Measurements from ENCODE around the gene TSPAN12.

TSPAN12 gene

DNA sequence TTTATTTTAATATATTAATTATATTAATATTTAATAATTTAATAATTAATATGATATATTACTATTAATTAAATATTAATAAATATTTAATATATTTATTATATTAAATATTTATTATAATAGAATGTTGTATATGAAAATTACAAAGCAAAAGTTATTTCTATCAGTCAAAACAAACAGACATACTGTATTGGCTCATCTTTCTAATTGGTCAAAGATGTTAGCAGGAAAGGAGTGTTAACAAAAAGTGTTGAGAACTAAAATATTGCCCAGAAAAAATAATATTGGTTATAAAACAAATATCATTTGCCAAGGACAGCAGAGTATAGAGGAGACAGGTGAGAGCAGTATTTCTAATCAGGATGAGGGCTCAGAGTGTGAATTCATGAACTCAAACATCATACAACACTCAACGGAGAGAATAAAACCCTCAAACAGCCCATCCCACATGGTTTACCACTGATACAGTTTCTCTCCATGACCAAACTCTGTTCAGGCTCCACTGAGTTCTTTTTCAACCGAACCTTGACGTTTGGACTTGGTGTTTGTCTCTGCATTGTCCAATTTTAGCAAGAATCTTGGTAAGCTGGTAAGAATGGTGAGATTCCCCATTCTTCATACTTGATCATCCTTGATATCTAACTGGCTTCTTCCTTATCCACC lies 58.0 kb downstream of the TSPAN12 start:
- Histone ChIP-seq H2BK12ac (ENCODE audit: low read length) (no peak overlapping the region), H3K79me1 (ENCODE audit: low read depth, low read length) (no peaks in the 10 kb centered on the region), H2BK5ac (ENCODE audit: low read length) (no peak overlapping the region), H3K4ac (ENCODE audit: low read length) (no peak overlapping the region), H3K4me2 (ENCODE audit: insufficient read depth, low read length, poor library complexity, severe bottlenecking) (no peak overlapping the region), H4K8ac (ENCODE audit: low read depth, low read length) (no peak overlapping the region), H3K18ac (ENCODE audit: low read length) (no peak overlapping the region), H3K4me1 (ENCODE audit: control insufficient read depth in 2 of 2, insufficient read depth in 1 of 2, low read depth in 1 of 2, low read length in 2 of 2) (no peaks in the 10 kb centered on the region), H4K91ac (ENCODE audit: low read depth, low read length, poor library complexity) (no peak overlapping the region), H2BK15ac (ENCODE audit: low read length) (no peak overlapping the region), H2BK120ac (ENCODE audit: low read depth, low read length) (no peak overlapping the region), H3K23ac (ENCODE audit: low read depth, low read length, poor library complexity) (no peak overlapping the region), H3K9ac (ENCODE audit: low read depth, low read length, poor library complexity) (no peak overlapping the region), H2AFZ (ENCODE audit: low read length) (no peak overlapping the region), H3K9me3 (replicated peaks in 1 of 2; ENCODE audit: control insufficient read depth in 2 of 2, insufficient read depth in 1 of 2, low read depth in 1 of 2, low read length in 2 of 2) (peaks cover 0 to 8% of the 10 kb centered on the region in 2 donors), H3K27ac (replicated peaks; ENCODE audit: low read length) (no peak overlapping the region), H2AK5ac (ENCODE audit: low read depth, low read length) (no peak overlapping the region), H3K27me3 (ENCODE audit: control insufficient read depth in 3 of 3, insufficient read depth in 3 of 3, low read depth in 1 of 3, low read length in 3 of 3) (no peaks in the 10 kb centered on the region), H3K36me3 (replicated peaks in 1 of 2; ENCODE audit: control insufficient read depth in 2 of 2, insufficient read depth in 2 of 2, low read length in 2 of 2) (peaks cover 3 to 18% of the 10 kb centered on the region in 2 donors), H3K4me3 (ENCODE audit: low read length in 2 of 2) (no peak overlapping the region), H3K14ac (ENCODE audit: low read length) (no peak overlapping the region)
- no CpG with 5 or more reads among the region's 3 CpGs for WGBS, 2 donors (ENCODE audit: extremely low coverage in 2 of 2, insufficient read length in 2 of 2, insufficient replicate concordance in 1 of 2)
- no peak for DNase-seq (ENCODE audit: low spot score)

DNA sequence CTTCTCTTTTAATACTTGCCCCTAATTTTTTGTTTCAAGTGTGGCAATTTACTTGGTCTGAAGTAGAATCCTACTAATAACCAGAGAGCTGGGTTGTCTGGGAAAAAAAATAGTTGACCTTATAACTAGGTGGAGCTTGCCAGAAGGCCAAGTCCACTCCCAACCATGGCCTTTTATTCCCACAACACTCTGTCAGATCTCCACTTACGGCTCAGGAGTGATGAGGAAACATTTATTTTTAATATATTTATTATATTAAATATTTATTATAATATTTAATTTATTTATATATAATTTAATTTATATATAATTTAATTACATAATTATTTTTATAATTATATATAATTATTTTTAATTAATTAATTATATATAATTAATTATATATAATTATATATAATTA lies 58.8 kb downstream of the TSPAN12 start:
- Histone ChIP-seq H3K27ac (replicated peaks; ENCODE audit: low read length) (no peak overlapping the region), H3K27me3 (ENCODE audit: control insufficient read depth in 3 of 3, insufficient read depth in 3 of 3, low read depth in 1 of 3, low read length in 3 of 3) (no peaks in the 10 kb centered on the region), H3K4me1 (ENCODE audit: control insufficient read depth in 2 of 2, insufficient read depth in 1 of 2, low read depth in 1 of 2, low read length in 2 of 2) (no peaks in the 10 kb centered on the region), H3K18ac (ENCODE audit: low read length) (no peak overlapping the region), H4K8ac (ENCODE audit: low read depth, low read length) (no peak overlapping the region), H2AK5ac (ENCODE audit: low read depth, low read length) (no peak overlapping the region), H3K4me3 (ENCODE audit: low read length in 2 of 2) (no peak overlapping the region), H3K23ac (ENCODE audit: low read depth, low read length, poor library complexity) (no peak overlapping the region), H2AFZ (ENCODE audit: low read length) (no peak overlapping the region), H3K36me3 (replicated peaks in 1 of 2; ENCODE audit: control insufficient read depth in 2 of 2, insufficient read depth in 2 of 2, low read length in 2 of 2) (peaks cover 3 to 10% of the 10 kb centered on the region in 2 donors), H3K79me1 (ENCODE audit: low read depth, low read length) (no peaks in the 10 kb centered on the region), H3K4ac (ENCODE audit: low read length) (no peak overlapping the region), H2BK15ac (ENCODE audit: low read length) (no peak overlapping the region), H2BK120ac (ENCODE audit: low read depth, low read length) (no peak overlapping the region), H3K14ac (ENCODE audit: low read length) (no peak overlapping the region), H3K4me2 (ENCODE audit: insufficient read depth, low read length, poor library complexity, severe bottlenecking) (no peak overlapping the region), H4K91ac (ENCODE audit: low read depth, low read length, poor library complexity) (no peak overlapping the region), H2BK5ac (ENCODE audit: low read length) (no peak overlapping the region), H3K9me3 (replicated peaks in 1 of 2; ENCODE audit: control insufficient read depth in 2 of 2, insufficient read depth in 1 of 2, low read depth in 1 of 2, low read length in 2 of 2) (peaks cover 0 to 8% of the 10 kb centered on the region in 2 donors), H3K9ac (ENCODE audit: low read depth, low read length, poor library complexity) (no peak overlapping the region), H2BK12ac (ENCODE audit: low read length) (no peak overlapping the region)
- DNase-seq (ENCODE audit: low spot score), result no peak
- WGBS, 2 donors (ENCODE audit: extremely low coverage in 2 of 2, insufficient read length in 2 of 2, insufficient replicate concordance in 1 of 2), result no CpG with 5 or more reads among the region's 1 CpG

GRCh38 chr7:120797026-120797645 lies 60.8 kb downstream of the TSPAN12 start:
- no peak for DNase-seq (ENCODE audit: low spot score)
- Histone ChIP-seq H3K4me2 (ENCODE audit: insufficient read depth, low read length, poor library complexity, severe bottlenecking) (no peak overlapping the region), H4K8ac (ENCODE audit: low read depth, low read length) (no peak overlapping the region), H3K14ac (ENCODE audit: low read length) (no peak overlapping the region), H3K18ac (ENCODE audit: low read length) (no peak overlapping the region), H2AK5ac (ENCODE audit: low read depth, low read length) (no peak overlapping the region), H3K4me3 (ENCODE audit: low read length in 2 of 2) (no peak overlapping the region), H2BK120ac (ENCODE audit: low read depth, low read length) (no peak overlapping the region), H3K4me1 (ENCODE audit: control insufficient read depth in 2 of 2, insufficient read depth in 1 of 2, low read depth in 1 of 2, low read length in 2 of 2) (no peaks in the 10 kb centered on the region), H2BK12ac (ENCODE audit: low read length) (no peak overlapping the region), H2BK5ac (ENCODE audit: low read length) (no peak overlapping the region), H2AFZ (ENCODE audit: low read length) (no peak overlapping the region), H3K27ac (replicated peaks; ENCODE audit: low read length) (no peak overlapping the region), H3K9me3 (replicated peaks in 1 of 2; ENCODE audit: control insufficient read depth in 2 of 2, insufficient read depth in 1 of 2, low read depth in 1 of 2, low read length in 2 of 2) (peaks cover 0 to 8% of the 10 kb centered on the region in 2 donors), H3K23ac (ENCODE audit: low read depth, low read length, poor library complexity) (no peak overlapping the region), H4K91ac (ENCODE audit: low read depth, low read length, poor library complexity) (no peak overlapping the region), H3K9ac (ENCODE audit: low read depth, low read length, poor library complexity) (no peak overlapping the region), H2BK15ac (ENCODE audit: low read length) (no peak overlapping the region), H3K4ac (ENCODE audit: low read length) (no peak overlapping the region), H3K79me1 (ENCODE audit: low read depth, low read length) (no peaks in the 10 kb centered on the region), H3K36me3 (replicated peaks in 1 of 2; ENCODE audit: control insufficient read depth in 2 of 2, insufficient read depth in 2 of 2, low read length in 2 of 2) (peaks cover 0 to 3% of the 10 kb centered on the region in 2 donors), H3K27me3 (ENCODE audit: control insufficient read depth in 3 of 3, insufficient read depth in 3 of 3, low read depth in 1 of 3, low read length in 3 of 3) (no peaks in the 10 kb centered on the region)
- WGBS, 2 donors (ENCODE audit: extremely low coverage in 2 of 2, insufficient read length in 2 of 2, insufficient replicate concordance in 1 of 2), result no CpG with 5 or more reads among the region's 7 CpGs

DNA sequence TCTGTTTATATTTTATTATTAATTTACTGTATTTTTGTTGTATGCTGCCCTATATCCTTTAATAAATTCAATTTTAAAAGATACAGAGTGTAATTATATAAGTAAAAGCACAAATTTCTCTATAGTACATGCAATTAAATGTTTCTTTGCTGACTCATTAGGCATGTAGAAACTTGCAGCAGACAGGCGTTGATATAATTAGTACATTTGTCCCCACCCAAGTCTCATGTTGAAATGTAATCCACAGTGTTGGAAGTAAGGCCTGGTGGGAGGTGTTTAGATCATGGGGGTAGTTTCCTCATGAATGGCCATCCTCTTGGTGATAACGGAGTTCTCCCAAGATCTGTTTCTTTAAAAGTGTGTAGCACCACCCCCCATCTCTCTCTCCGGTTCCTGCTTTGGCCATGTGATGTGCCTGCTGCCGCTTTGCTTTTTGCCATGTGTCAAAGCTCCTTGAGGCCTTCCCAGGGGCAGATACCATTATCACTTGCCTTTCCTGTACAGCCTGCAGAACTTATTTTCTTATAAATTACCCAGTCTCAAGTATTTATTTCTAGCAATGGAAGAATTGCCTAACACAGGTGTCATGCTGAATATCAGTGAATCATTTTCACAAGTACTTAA lies 63.7 kb downstream of the TSPAN12 start:
- Histone ChIP-seq H2AFZ (ENCODE audit: low read length) (no peak overlapping the region), H3K9ac (ENCODE audit: low read depth, low read length, poor library complexity) (no peak overlapping the region), H3K4me3 (ENCODE audit: low read length in 2 of 2) (no peak overlapping the region), H3K18ac (ENCODE audit: low read length) (no peak overlapping the region), H3K9me3 (replicated peaks in 1 of 2; ENCODE audit: control insufficient read depth in 2 of 2, insufficient read depth in 1 of 2, low read depth in 1 of 2, low read length in 2 of 2) (peaks cover 0 to 8% of the 10 kb centered on the region in 2 donors), H3K79me1 (ENCODE audit: low read depth, low read length) (no peaks in the 10 kb centered on the region), H4K8ac (ENCODE audit: low read depth, low read length) (no peak overlapping the region), H3K14ac (ENCODE audit: low read length) (no peak overlapping the region), H3K4ac (ENCODE audit: low read length) (no peak overlapping the region), H2BK120ac (ENCODE audit: low read depth, low read length) (no peak overlapping the region), H2BK5ac (ENCODE audit: low read length) (no peak overlapping the region), H2BK12ac (ENCODE audit: low read length) (no peak overlapping the region), H2BK15ac (ENCODE audit: low read length) (no peak overlapping the region), H3K4me2 (ENCODE audit: insufficient read depth, low read length, poor library complexity, severe bottlenecking) (no peak overlapping the region), H3K27me3 (ENCODE audit: control insufficient read depth in 3 of 3, insufficient read depth in 3 of 3, low read depth in 1 of 3, low read length in 3 of 3) (no peaks in the 10 kb centered on the region), H4K91ac (ENCODE audit: low read depth, low read length, poor library complexity) (no peak overlapping the region), H3K27ac (replicated peaks; ENCODE audit: low read length) (no peak overlapping the region), H3K4me1 (ENCODE audit: control insufficient read depth in 2 of 2, insufficient read depth in 1 of 2, low read depth in 1 of 2, low read length in 2 of 2) (no peaks in the 10 kb centered on the region), H3K23ac (ENCODE audit: low read depth, low read length, poor library complexity) (no peak overlapping the region), H2AK5ac (ENCODE audit: low read depth, low read length) (no peak overlapping the region), H3K36me3 (replicated peaks in 1 of 2; ENCODE audit: control insufficient read depth in 2 of 2, insufficient read depth in 2 of 2, low read length in 2 of 2) (no peaks in the 10 kb centered on the region)
- no CpG with 5 or more reads among the region's 4 CpGs for WGBS, 2 donors (ENCODE audit: extremely low coverage in 2 of 2, insufficient read length in 2 of 2, insufficient replicate concordance in 1 of 2)
- no peak for DNase-seq (ENCODE audit: low spot score)
